Endothelial cell of umbilical vein (primary cell): Measurements from ENCODE around the gene HCN2.
"Not testable (repeated sequence)": the region's sequence is repeated elsewhere in the genome, so short reads cannot be mapped to it uniquely, and the experiment has no call there.

Experiments
- EZH2 ChIP-seq: IDR thresholded peaks from 2 replicates; pipeline ENCODE4 v1.6.1; 2012; ENCODE audit warnings: borderline replicate concordance, low read depth, mild to moderate bottlenecking, moderate library complexity, low read length, inconsistent platforms; ENCODE audit not compliant: severe bottlenecking
- JUN ChIP-seq: IDR thresholded peaks from 2 replicates; pipeline ENCODE4 v1.6.1; 2011; ENCODE audit warnings: borderline replicate concordance, low read depth; ENCODE audit not compliant: insufficient read length, insufficient read depth
- MYC ChIP-seq: IDR thresholded peaks from one replicate; pipeline ENCODE4 v1.6.1; 2011; ENCODE audit warnings: mild to moderate bottlenecking, low read depth, low read length
- POLR2A ChIP-seq: IDR thresholded peaks from 2 replicates; pipeline ENCODE4 v1.6.1; 2012; ENCODE audit warnings: low read depth, mild to moderate bottlenecking, control low read depth, low read length
- POLR2AphosphoS5 ChIP-seq: IDR thresholded peaks from 2 replicates; pipeline ENCODE4 v1.6.1; 2012; ENCODE audit warnings: low read depth, mild to moderate bottlenecking, control low read depth, low read length, moderate library complexity; ENCODE audit not compliant: insufficient read depth
- TF ChIP-seq, protein P1 (sequence below), 2 donors: IDR thresholded peaks; 1 replicate in 1 of 2; 2 replicates in 1 of 2; pipeline ENCODE4 v1.5.1; 2011; ENCODE audit warnings: low read length in 2 of 2, mild to moderate bottlenecking in 2 of 2, moderate library complexity in 2 of 2, control low read depth in 1 of 2, inconsistent platforms in 1 of 2, low read depth in 1 of 2; ENCODE audit not compliant: insufficient read depth in 1 of 2; ENCODE audit errors: extremely low read depth in 1 of 2
- TF ChIP-seq, protein P2 (sequence below): IDR thresholded peaks from 2 replicates; pipeline ENCODE4 v1.6.1; 2011; ENCODE audit not compliant: insufficient read depth, insufficient read length

GRCh38 chr19:605061-605971 lies 15.6 kb downstream of the HCN2 start:
- TF ChIP-seq, protein P1, sequence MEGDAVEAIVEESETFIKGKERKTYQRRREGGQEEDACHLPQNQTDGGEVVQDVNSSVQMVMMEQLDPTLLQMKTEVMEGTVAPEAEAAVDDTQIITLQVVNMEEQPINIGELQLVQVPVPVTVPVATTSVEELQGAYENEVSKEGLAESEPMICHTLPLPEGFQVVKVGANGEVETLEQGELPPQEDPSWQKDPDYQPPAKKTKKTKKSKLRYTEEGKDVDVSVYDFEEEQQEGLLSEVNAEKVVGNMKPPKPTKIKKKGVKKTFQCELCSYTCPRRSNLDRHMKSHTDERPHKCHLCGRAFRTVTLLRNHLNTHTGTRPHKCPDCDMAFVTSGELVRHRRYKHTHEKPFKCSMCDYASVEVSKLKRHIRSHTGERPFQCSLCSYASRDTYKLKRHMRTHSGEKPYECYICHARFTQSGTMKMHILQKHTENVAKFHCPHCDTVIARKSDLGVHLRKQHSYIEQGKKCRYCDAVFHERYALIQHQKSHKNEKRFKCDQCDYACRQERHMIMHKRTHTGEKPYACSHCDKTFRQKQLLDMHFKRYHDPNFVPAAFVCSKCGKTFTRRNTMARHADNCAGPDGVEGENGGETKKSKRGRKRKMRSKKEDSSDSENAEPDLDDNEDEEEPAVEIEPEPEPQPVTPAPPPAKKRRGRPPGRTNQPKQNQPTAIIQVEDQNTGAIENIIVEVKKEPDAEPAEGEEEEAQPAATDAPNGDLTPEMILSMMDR (IDR thresholded peaks at IDR 0.05; ENCODE audit: extremely low read depth in 1 of 2, insufficient read depth in 1 of 2, low read depth in 1 of 2, low read length in 2 of 2): not testable (repeated sequence)
- TF ChIP-seq, protein P2, sequence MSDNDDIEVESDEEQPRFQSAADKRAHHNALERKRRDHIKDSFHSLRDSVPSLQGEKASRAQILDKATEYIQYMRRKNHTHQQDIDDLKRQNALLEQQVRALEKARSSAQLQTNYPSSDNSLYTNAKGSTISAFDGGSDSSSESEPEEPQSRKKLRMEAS: not testable (repeated sequence)
- TF ChIP-seq POLR2A, POLR2AphosphoS5, MYC, EZH2, JUN: not testable (repeated sequence)
